ENCODE results near the gene MYL12A.
A peak's percentile ranks its signal among the peaks of the same experiment; 100 is the strongest.
"Not testable (repeated sequence)": the region's sequence is repeated elsewhere in the genome, so short reads cannot be mapped to it uniquely, and the experiment has no call there.

MYL12A gene

GRCh38 chr18:3247240-3248061, at the start of gene MYL12A:
Gene MYL12A (plus strand): TSS chr18:3247801. CDS start chr18:3253248, 5,447 bp downstream.
- DNase-seq (ENCODE audit: low read depth), result peak; percentile 99
- H3K4me3 ChIP-seq (ENCODE audit: low read depth, low read length), result peak within 1 kb of the TSS; percentile 99
- TF ChIP-seq POLR2A (IDR thresholded peaks at IDR 0.05; ENCODE audit: extremely low read depth, insufficient read length) (peak; percentile 84), MYC (IDR thresholded peaks at IDR 0.05; ENCODE audit: low read depth, low read length) (peak; percentile 81), CTCF (IDR thresholded peaks at IDR 0.05; ENCODE audit: low read depth, low read length) (no peak)
- TF ChIP-seq, protein P1, sequence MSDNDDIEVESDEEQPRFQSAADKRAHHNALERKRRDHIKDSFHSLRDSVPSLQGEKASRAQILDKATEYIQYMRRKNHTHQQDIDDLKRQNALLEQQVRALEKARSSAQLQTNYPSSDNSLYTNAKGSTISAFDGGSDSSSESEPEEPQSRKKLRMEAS (IDR thresholded peaks at IDR 0.05; ENCODE audit: low read depth, low read length), result peak; percentile 90

DNA sequence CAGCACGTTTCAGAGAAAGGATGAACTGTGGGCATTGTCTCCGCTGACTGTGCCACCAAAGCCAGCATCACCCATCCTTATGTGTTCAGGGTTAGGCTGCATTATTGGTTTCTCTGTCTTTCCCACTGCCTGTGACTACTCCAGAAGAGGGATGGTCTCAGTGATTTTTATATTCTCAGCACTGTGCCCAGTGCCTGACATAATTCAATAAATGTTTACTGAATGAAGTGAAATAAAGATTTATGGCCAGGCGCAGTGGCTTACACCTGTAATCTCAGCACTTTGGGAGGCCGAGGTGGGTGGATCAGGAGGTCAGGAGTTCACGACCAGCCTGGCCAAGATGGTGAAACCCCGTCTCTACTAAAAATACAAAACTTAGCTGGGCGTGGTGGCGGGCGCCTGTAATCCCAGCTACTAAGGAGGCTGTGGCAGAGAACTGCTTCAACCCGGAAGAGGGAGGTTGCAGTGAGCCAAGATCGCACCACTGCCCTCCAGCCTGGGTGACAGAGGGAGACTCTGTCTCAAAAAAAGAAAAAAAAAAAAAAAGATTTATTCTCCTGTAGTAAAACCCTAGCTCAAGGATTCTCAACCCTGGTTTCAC, 49.2 kb upstream of the MYL12A start:
- H3K4me3 ChIP-seq (ENCODE audit: low read depth, low read length); DNase-seq (ENCODE audit: low read depth): not testable (repeated sequence)

DNA sequence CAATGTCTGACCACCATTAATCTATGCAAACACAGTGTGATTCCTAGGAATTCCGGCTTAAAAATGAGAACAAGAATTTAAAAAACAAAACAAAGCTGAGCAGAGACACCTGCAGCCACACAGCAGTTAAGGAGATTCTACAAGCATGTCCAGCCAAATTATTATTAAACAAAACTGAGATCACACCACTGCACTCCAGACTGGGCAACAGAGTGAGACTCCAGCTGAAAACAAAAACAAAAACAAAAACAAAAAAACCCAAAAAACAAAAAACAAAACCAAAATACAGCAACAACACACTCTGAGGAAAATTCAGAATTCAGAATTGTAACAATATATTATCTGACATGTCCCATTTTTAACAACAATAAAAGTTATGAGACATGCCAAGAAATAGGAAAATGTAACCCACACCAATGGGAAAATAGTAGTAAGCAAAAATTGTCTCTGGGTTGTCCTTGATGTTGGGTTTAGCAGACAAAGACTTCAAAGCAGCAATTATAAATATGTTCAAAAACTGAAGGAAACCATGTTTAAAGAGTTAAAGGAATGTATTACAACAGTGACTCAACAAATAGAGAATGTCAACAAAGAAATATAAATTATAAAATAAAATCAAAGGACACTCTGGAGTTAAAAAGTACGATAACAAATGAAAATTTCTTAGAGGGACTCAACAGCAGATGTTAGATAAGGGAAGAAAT, 47.5 kb upstream of the MYL12A start:
- no peak for DNase-seq (ENCODE audit: low read depth)
- no peak for TF ChIP-seq CTCF (IDR thresholded peaks at IDR 0.05; ENCODE audit: low read depth, low read length)
- TF ChIP-seq MYC (IDR thresholded peaks at IDR 0.05; ENCODE audit: low read depth, low read length), result no peak
- TF ChIP-seq, protein P1 (IDR thresholded peaks at IDR 0.05; ENCODE audit: low read depth, low read length), result no peak
- no peak for TF ChIP-seq POLR2A (IDR thresholded peaks at IDR 0.05; ENCODE audit: extremely low read depth, insufficient read length)
- no peak overlapping the region for H3K4me3 ChIP-seq (ENCODE audit: low read depth, low read length)

- no peak for DNase-seq (ENCODE audit: low read depth)
- no peak overlapping the region for H3K4me3 ChIP-seq (ENCODE audit: low read depth, low read length)
- TF ChIP-seq, protein P1 (IDR thresholded peaks at IDR 0.05; ENCODE audit: low read depth, low read length), result no peak
- TF ChIP-seq POLR2A (IDR thresholded peaks at IDR 0.05; ENCODE audit: extremely low read depth, insufficient read length) (no peak), MYC (IDR thresholded peaks at IDR 0.05; ENCODE audit: low read depth, low read length) (no peak), CTCF (IDR thresholded peaks at IDR 0.05; ENCODE audit: low read depth, low read length) (no peak)
These were observed 42.4 kb upstream of the MYL12A start for GRCh38 chr18:3205239-3205638.

- DNase-seq (ENCODE audit: low read depth), result no peak
- no peak overlapping the region for H3K4me3 ChIP-seq (ENCODE audit: low read depth, low read length)
- TF ChIP-seq CTCF (IDR thresholded peaks at IDR 0.05; ENCODE audit: low read depth, low read length) (no peak), MYC (IDR thresholded peaks at IDR 0.05; ENCODE audit: low read depth, low read length) (no peak), POLR2A (IDR thresholded peaks at IDR 0.05; ENCODE audit: extremely low read depth, insufficient read length) (no peak)
- TF ChIP-seq, protein P1 (IDR thresholded peaks at IDR 0.05; ENCODE audit: low read depth, low read length), result no peak
These were observed 40.0 kb upstream of the MYL12A start for GRCh38 chr18:3207565-3207964.

Measured in NB4 (cell line).